A549 treated with CpdA at 1 μM for 4 hours (cell line): Measurements from ENCODE around the gene CCNQ. TPM values are rescaled to one million over a fixed set of nuclear protein-coding genes. Genes with fewer than 3 reads are reported as not detected.

Source experiments
- total RNA-seq: library from RNA; stranded (reverse); fragments of 200-300 nt; extraction: Qiagen RNA extraction; gene quantifications from 5 replicates; pipeline ENCODE4 v1.2.3, GENCODE V29; 2022; ENCODE audit warnings: low read depth

CCNQ gene
- 32.8 to 57.7 TPM (median 51.4 TPM) in 5 replicates for total RNA-seq

GRCh38 chrX:153598541-153599191 is at the start of gene CCNQ:
TSS of gene CCNQ (minus strand) at chrX:153599139. CDS start at chrX:153599073, 66 bp downstream.

GRCh38 chrX:153646620-153647373 is 47.9 kb upstream of the CCNQ start, which contains the start of gene DUSP9:
TSS of gene DUSP9 (plus strand) at chrX:153647203. CDS start at chrX:153647954, 751 bp downstream.

Other genes starting within 250 kb of the CCNQ start
- 0.02 TPM in 1 of 5 replicates, not detected in the others for gene PNMA6E, start 197.8 kb downstream of the CCNQ start, total RNA-seq
- 0.41 to 0.73 TPM (median 0.56 TPM) in 5 replicates for gene ZFP92, start 187.7 kb downstream of the CCNQ start, total RNA-seq
- gene TREX2, start 153.1 kb downstream of the CCNQ start, total RNA-seq: 0.78 to 2.2 TPM (median 1.6 TPM) in 5 replicates
- gene HAUS7, start 128.6 kb downstream of the CCNQ start, total RNA-seq: 51.9 to 60.6 TPM (median 57.3 TPM) in 5 replicates
- 0.06 to 0.10 TPM in 2 of 5 replicates, not detected in the others for gene BGN, start 104.2 kb downstream of the CCNQ start, total RNA-seq
- 0.06 to 0.15 TPM (median 0.07 TPM) in 5 replicates for gene ATP2B3, start 81.5 kb downstream of the CCNQ start, total RNA-seq
- gene DUSP9, start 48.1 kb upstream of the CCNQ start, total RNA-seq: 0.83 to 1.7 TPM (median 1.2 TPM) in 5 replicates
- gene PNCK, start 74.7 kb upstream of the CCNQ start, total RNA-seq: 0.22 to 0.86 TPM (median 0.52 TPM) in 4 of 5 replicates, not detected in the other
- 10.2 to 13.2 TPM (median 11.1 TPM) in 5 replicates for gene SLC6A8, start 88.8 kb upstream of the CCNQ start, total RNA-seq
- 359 to 414 TPM (median 373 TPM) in 5 replicates for gene BCAP31, start 125.2 kb upstream of the CCNQ start, total RNA-seq
- 2.0 to 4.1 TPM (median 3.8 TPM) in 5 replicates for gene ABCD1, start 125.7 kb upstream of the CCNQ start, total RNA-seq
- gene PLXNB3, start 165.1 kb upstream of the CCNQ start, total RNA-seq: 3.0 to 4.1 TPM (median 3.7 TPM) in 5 replicates
- 0.07 to 0.10 TPM in 2 of 5 replicates, not detected in the others for gene SRPK3, start 181.9 kb upstream of the CCNQ start, total RNA-seq
- 57.5 to 63.5 TPM (median 61.5 TPM) in 5 replicates for gene IDH3G, start 195.2 kb upstream of the CCNQ start, total RNA-seq
- gene SSR4, start 195.5 kb upstream of the CCNQ start, total RNA-seq: 364 to 443 TPM (median 420 TPM) in 5 replicates
- 2.7 to 3.5 TPM (median 3.0 TPM) in 5 replicates for gene PDZD4, start 231.4 kb upstream of the CCNQ start, total RNA-seq